ENCODE data around the gene PRRG2. TPM values are rescaled to one million over a fixed set of nuclear protein-coding genes. Genes with fewer than 3 reads are reported as not detected.

Gene PRRG2
- total RNA-seq, 1 experiment from 2014 or later, result 3.3 TPM

DNA sequence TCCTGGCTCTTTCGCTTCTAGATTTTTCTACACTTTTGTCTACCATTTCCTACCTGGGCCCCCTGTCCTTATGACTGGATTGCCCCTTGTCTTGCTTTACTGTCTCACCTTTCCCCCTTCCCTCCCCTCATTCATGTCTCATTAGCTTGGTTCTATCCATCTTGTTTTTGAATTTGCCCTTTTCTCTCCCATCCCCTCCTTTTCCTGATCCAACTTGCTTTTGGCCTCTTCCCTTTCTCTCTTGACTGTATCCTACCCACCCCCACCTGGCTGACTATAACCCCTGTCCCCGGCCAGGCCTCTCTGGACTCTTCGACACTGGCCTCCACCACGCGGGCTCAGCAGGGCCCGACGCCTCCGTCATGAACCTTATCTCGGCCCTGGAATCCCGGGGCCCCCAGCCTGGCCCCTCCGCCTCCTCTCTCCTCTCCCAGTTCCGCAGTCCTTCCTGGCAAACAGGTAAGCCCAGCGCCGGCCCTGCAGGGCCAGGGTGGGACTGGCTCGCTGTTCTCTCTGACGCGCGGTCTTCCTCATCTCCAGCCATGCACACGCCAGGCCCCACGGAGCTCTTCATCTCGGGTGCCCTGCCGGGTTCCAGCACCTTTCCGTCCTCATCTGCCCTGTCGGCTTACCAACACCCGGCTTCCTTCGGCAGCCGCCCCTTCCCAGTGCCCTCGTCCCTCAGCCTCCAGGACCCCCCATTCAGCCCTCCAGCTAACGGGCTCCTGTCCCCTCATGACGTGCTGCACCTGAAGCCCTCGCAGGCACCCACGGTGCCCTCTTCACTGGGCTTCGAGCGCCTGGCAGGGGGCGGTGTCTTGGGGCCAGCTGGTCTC, 13.3 kb downstream of the PRRG2 start:
- H3K14ac ChIP-seq (ENCODE audit: insufficient read depth, low read length), result no peak overlapping the region
- no peaks in the 10 kb centered on the region for H3K27me3 ChIP-seq (ENCODE audit: insufficient read depth, low read length)
- peak overlapping the region; percentile 42 to 90 (median 89) for H3K27ac Mint-ChIP-seq
- H3K4me3 Mint-ChIP-seq, result peak overlapping the region in 1 of 2 experiments; percentile 94; a peak in 3 of 5 replicates
- H3K18ac ChIP-seq (ENCODE audit: insufficient read length, low read depth, low read length), result no peak overlapping the region
- H3K9me3 ChIP-seq (ENCODE audit: control insufficient read depth, low read depth, low read length), result no peaks in the 10 kb centered on the region
- no peak overlapping the region for H4K91ac ChIP-seq (ENCODE audit: insufficient read length, low read depth, low read length)
- TF ChIP-seq, protein P1, sequence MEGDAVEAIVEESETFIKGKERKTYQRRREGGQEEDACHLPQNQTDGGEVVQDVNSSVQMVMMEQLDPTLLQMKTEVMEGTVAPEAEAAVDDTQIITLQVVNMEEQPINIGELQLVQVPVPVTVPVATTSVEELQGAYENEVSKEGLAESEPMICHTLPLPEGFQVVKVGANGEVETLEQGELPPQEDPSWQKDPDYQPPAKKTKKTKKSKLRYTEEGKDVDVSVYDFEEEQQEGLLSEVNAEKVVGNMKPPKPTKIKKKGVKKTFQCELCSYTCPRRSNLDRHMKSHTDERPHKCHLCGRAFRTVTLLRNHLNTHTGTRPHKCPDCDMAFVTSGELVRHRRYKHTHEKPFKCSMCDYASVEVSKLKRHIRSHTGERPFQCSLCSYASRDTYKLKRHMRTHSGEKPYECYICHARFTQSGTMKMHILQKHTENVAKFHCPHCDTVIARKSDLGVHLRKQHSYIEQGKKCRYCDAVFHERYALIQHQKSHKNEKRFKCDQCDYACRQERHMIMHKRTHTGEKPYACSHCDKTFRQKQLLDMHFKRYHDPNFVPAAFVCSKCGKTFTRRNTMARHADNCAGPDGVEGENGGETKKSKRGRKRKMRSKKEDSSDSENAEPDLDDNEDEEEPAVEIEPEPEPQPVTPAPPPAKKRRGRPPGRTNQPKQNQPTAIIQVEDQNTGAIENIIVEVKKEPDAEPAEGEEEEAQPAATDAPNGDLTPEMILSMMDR (conservative IDR thresholded peaks at IDR 0.05), result no peak
- peak overlapping the region; percentile 19 for H3K4me2 ChIP-seq (ENCODE audit: insufficient read depth, insufficient read length, low read length)
- no peak overlapping the region for H3K9ac ChIP-seq (ENCODE audit: extremely low read depth, insufficient read length, low read length)
- H4K20me1 ChIP-seq (ENCODE audit: control insufficient read depth, insufficient read depth, insufficient read length), result no peaks in the 10 kb centered on the region
- H3K36me3 Mint-ChIP-seq (ENCODE audit: insufficient read depth in 1 of 3, low read depth in 3 of 3), result peaks cover 22 to 40% (median 34%) of the 10 kb centered on the region in 3 experiments; a peak in 6 of 7 replicates
- H2AFZ ChIP-seq (ENCODE audit: low read length), result no peak overlapping the region
- H2BK15ac ChIP-seq (ENCODE audit: low read depth, low read length), result no peak overlapping the region
- no peak overlapping the region for H2BK12ac ChIP-seq (ENCODE audit: insufficient read length, low read depth, low read length)
- H3K9me3 Mint-ChIP-seq, result no peaks in the 10 kb centered on the region; a peak in 2 of 5 replicates
- H4K5ac ChIP-seq (ENCODE audit: insufficient read length, low read depth, low read length), result no peak overlapping the region
- peaks cover 14% of the 10 kb centered on the region for H3K23me2 ChIP-seq (ENCODE audit: insufficient read length, low read depth, low read length, poor library complexity, severe bottlenecking)
- no peak for DNase-seq
- peaks cover 5% of the 10 kb centered on the region; the same call in 1 of the 2 replicates for H3K79me2 ChIP-seq (ENCODE audit: insufficient read depth, low read length)
- no peaks in the 10 kb centered on the region for H3K27me3 Mint-ChIP-seq (ENCODE audit: low read depth)
- H3K4ac ChIP-seq (ENCODE audit: low read depth, low read length), result no peak overlapping the region
- H3K79me1 ChIP-seq (ENCODE audit: insufficient read depth, low read depth, low read length, poor library complexity, severe bottlenecking), result peaks cover 11% of the 10 kb centered on the region
- H3K56ac ChIP-seq (ENCODE audit: insufficient read length, low read depth, low read length), result no peak overlapping the region
- no peak overlapping the region for H4K8ac ChIP-seq (replicated peaks; ENCODE audit: insufficient read length, low read depth, low read length)
- no peak overlapping the region for H3T11ph ChIP-seq (ENCODE audit: low read length)
- no CpG with 5 or more reads among the region's 35 CpGs for WGBS (ENCODE audit: extremely low coverage, insufficient read length, low lambda C conversion rate)
- no peak overlapping the region for H3K23ac ChIP-seq (ENCODE audit: insufficient read length, low read depth, low read length)
- H3K27ac ChIP-seq (ENCODE audit: insufficient read length, low read depth, low read length), result no peak overlapping the region
- H3K4me1 ChIP-seq (ENCODE audit: insufficient read depth, low read length), result no peaks in the 10 kb centered on the region; the same call in 1 of the 2 replicates
- peaks cover 10 to 21% of the 10 kb centered on the region in 2 experiments for H3K4me1 Mint-ChIP-seq
- no peak overlapping the region for H2BK20ac ChIP-seq (ENCODE audit: low read depth, low read length, poor library complexity, severe bottlenecking)
- H2AK5ac ChIP-seq (ENCODE audit: insufficient read length, low read length), result no peak overlapping the region
- no peak overlapping the region for H2BK120ac ChIP-seq (ENCODE audit: low read depth, low read length, poor library complexity, severe bottlenecking)
- H2BK5ac ChIP-seq (ENCODE audit: insufficient read length, low read length), result no peak overlapping the region

Measured in H9 (cell line).